AG09309 (cell line): ENCODE data around the gene TMEM98.
"Not testable (repeated sequence)": the region's sequence is repeated elsewhere in the genome, so short reads cannot be mapped to it uniquely, and the experiment has no call there.

Source experiments
- DNase-seq: peaks from one replicate; pipeline ENCODE4 v3.0.0-alpha.2; 2010; ENCODE audit warnings: low read depth
- H3K4me3 ChIP-seq: 2 replicates; pipeline ENCODE4 v1.5.1; 2011; ENCODE audit warnings: mild to moderate bottlenecking, low read depth, low read length, moderate library complexity; ENCODE audit not compliant: control insufficient read depth
- TF ChIP-seq, protein P1 (sequence below): IDR thresholded peaks from 2 replicates; pipeline ENCODE4 v1.5.1; 2011; ENCODE audit warnings: mild to moderate bottlenecking, low read depth, low read length, inconsistent platforms; ENCODE audit not compliant: insufficient read depth, control insufficient read depth; ENCODE audit errors: missing control alignments

Gene TMEM98

DNA sequence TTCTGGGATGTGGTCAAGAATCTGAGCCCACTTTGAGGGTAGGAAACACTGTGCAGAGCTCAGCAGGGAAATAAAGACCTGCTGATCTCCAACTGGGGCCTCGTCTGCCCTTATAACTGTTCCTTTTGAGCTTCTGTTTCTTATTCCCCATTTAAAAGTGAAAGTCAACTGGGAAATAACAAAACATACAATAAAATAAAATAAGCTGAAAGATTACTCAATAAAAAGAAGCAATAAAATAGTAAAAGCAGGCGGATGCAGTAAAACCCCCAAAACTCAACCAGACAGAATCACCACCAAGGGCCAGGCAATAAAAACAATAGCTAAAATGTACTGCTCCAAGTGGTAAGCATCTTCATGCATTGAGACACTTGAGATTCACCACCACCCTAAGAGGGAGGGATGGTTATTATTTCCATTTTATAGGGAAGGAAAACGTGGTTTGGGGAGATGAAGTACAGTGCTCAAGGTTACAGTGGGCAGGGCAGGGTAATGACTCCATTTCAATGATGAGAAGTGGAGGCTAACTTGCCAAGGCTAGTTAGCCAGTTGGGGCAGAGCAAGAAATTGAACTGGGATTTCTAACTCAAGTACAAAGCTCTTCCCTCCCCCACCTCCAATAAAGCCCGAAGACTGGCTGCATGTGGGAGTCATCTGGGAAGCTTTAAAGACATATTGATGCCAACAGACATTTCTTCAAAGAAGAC, 57.2 kb downstream of the TMEM98 start:
- TF ChIP-seq, protein P1, sequence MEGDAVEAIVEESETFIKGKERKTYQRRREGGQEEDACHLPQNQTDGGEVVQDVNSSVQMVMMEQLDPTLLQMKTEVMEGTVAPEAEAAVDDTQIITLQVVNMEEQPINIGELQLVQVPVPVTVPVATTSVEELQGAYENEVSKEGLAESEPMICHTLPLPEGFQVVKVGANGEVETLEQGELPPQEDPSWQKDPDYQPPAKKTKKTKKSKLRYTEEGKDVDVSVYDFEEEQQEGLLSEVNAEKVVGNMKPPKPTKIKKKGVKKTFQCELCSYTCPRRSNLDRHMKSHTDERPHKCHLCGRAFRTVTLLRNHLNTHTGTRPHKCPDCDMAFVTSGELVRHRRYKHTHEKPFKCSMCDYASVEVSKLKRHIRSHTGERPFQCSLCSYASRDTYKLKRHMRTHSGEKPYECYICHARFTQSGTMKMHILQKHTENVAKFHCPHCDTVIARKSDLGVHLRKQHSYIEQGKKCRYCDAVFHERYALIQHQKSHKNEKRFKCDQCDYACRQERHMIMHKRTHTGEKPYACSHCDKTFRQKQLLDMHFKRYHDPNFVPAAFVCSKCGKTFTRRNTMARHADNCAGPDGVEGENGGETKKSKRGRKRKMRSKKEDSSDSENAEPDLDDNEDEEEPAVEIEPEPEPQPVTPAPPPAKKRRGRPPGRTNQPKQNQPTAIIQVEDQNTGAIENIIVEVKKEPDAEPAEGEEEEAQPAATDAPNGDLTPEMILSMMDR = no peak
- DNase-seq = no peak

DNA sequence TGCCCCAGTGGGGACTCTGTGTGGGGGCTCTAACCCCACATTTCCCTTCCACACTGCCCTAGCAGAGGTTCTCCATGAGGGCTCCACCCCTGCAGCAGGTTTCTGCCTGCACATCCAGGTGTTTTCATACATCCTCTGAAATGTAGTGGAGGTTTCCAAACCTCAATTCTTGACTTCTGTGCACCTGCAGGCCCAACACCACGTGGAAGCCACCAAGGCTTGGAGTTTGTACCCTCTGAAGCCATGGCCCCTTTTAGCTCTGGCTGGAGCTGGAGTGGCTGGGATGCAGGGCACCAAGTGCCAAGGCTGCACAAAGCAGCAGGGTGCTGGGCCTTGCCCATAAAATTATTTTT, 59.5 kb downstream of the TMEM98 start:
- not testable (repeated sequence) for H3K4me3 ChIP-seq, DNase-seq

More for the DNA sequence above, 57.2 kb downstream of the TMEM98 start:
- H3K4me3 ChIP-seq = no peak overlapping the region

DNA sequence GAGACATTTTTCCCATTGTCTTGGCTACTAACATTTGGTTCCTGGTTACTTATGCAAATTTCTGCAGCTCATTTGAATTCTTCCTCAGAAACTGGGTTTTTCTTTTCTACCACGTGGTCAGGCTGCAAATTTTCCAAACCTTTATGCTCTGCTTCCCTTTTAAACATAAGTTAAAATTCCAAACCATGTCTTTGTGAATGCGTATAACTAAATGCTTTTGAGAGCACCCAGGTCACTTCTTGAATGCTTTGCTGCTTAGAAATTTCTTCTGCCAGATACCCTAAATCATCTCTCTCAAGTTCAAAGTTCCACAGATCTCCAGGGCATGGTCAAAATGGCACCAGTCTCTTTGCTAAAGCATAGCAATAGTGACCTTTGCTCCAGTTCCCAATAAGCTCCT, 59.9 kb downstream of the TMEM98 start:
- H3K4me3 ChIP-seq, DNase-seq: not testable (repeated sequence)

DNA sequence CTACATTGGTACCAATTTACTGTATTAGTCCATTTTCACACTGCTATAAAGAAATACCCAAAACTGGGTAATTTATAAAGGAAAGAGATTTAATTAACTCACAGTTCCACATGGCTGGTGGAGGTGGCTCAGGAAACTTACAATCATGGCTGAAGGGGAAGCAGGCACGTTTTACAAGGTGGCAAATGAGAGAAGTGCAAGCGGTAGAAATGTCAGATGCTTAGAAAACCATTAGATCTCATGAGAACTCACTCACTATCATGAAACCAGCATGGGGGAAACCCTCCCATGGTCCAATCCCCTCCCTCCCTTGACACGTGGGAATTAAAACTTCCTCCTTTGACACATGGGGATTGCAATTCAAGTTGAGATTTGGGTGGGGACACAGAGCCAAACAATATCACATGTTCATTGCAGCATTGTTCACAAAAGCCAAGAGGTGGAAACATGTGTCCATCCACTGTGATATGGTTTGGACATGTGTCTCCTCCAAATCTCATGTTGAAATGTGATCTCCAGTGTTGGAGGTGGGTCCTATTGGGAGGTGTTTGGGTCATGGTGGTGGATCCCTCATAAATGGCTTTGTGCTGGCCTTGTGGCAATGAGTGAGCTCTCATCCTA, 60.6 kb downstream of the TMEM98 start:
- TF ChIP-seq, protein P1 = no peak
- H3K4me3 ChIP-seq = no peak overlapping the region
- no peak for DNase-seq

DNA sequence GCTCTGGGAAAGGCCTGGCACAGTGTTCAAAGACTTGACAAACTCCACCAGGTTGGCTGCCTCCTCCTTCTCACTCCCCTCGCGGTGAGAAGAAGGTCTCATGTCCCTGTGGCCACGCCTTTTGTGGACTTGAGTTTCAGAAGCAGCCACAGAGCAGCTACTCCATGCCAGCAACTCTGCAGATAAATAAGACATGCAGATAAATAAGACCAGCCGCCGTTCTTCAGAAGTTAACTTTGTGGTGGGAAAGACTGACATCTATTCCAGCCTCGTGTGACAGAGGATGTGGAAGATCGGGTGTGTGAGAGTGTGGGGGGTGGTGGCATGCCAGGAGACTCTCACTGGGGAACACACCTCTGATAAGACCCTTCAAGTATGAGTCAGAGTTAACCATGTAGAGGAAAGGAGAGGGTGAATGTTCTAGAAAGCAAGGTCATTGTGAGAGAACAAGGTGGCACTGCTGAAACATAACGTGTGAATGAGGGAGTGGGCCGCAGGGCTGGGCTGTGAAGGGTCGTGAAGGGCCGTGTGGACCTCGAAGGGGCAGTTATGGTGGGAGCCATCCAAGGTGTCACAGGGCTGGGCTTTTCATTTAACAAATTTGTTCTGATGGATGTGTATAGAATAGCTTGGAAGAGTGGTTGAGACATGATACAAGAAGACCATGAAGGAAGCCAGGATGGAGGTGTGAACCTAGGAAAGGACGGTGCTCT, 64.5 kb downstream of the TMEM98 start:
- TF ChIP-seq, protein P1 = no peak
- no peak overlapping the region for H3K4me3 ChIP-seq
- no peak for DNase-seq

DNA sequence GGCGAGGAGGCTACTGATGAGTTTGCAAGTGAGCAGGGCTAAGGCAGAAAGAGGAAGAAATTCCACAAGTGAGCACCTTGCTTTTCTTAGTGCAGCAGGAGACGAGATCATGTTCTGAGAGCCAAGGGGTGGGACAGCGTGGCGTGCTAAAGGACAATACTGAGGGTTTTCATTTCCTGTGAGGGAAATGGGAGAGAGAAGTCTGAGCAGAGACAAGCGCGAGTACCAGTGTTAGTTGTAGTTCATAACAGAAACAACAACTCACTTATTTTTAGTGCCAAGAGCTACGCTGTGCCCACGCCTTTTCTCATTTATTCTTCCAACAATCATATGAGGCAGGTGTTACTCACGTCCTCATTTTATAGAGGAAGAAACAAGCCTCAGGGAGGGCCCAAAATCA, 66.0 kb downstream of the TMEM98 start:
- no peak overlapping the region for H3K4me3 ChIP-seq
- TF ChIP-seq, protein P1 = no peak
- no peak for DNase-seq
